ENCODE measurements around the gene DIPK1A.
"Not testable (repeated sequence)": the region's sequence is repeated elsewhere in the genome, so short reads cannot be mapped to it uniquely, and the experiment has no call there.

The DIPK1A gene

GRCh38 chr1:92901699-92902405, 59.4 kb downstream of the DIPK1A start:
- DNase-seq (ENCODE audit: extremely low read depth, insufficient read length), result no peak
- TF ChIP-seq CTCF (IDR thresholded peaks at IDR 0.05; ENCODE audit: insufficient read depth, low read length, poor library complexity, severe bottlenecking), result no peak
- H3K27me3 ChIP-seq (replicated peaks; ENCODE audit: control insufficient read depth, insufficient read depth, low read length), result no peaks in the 10 kb centered on the region
- no peak overlapping the region for H3K4me3 ChIP-seq (replicated peaks; ENCODE audit: low read depth, low read length)
- H3K36me3 ChIP-seq (ENCODE audit: control insufficient read depth, insufficient read depth, low read length), result no peaks in the 10 kb centered on the region; the same call in 1 of the 2 replicates

- no peak overlapping the region for H3K4me3 ChIP-seq (replicated peaks; ENCODE audit: low read depth, low read length)
- H3K36me3 ChIP-seq (ENCODE audit: control insufficient read depth, insufficient read depth, low read length), result no peaks in the 10 kb centered on the region; the same call in 1 of the 2 replicates
- TF ChIP-seq CTCF (IDR thresholded peaks at IDR 0.05; ENCODE audit: insufficient read depth, low read length, poor library complexity, severe bottlenecking), result no peak
- no peaks in the 10 kb centered on the region for H3K27me3 ChIP-seq (replicated peaks; ENCODE audit: control insufficient read depth, insufficient read depth, low read length)
- no peak for DNase-seq (ENCODE audit: extremely low read depth, insufficient read length)
Measured at GRCh38 chr1:92901126-92901525, 60.1 kb downstream of the DIPK1A start.

GRCh38 chr1:92900539-92900938, 60.7 kb downstream of the DIPK1A start:
- no peaks in the 10 kb centered on the region for H3K27me3 ChIP-seq (replicated peaks; ENCODE audit: control insufficient read depth, insufficient read depth, low read length)
- TF ChIP-seq CTCF (IDR thresholded peaks at IDR 0.05; ENCODE audit: insufficient read depth, low read length, poor library complexity, severe bottlenecking), result no peak
- H3K36me3 ChIP-seq (ENCODE audit: control insufficient read depth, insufficient read depth, low read length), result no peaks in the 10 kb centered on the region; the same call in 1 of the 2 replicates
- no peak overlapping the region for H3K4me3 ChIP-seq (replicated peaks; ENCODE audit: low read depth, low read length)
- DNase-seq (ENCODE audit: extremely low read depth, insufficient read length), result no peak

- H3K36me3 ChIP-seq (ENCODE audit: control insufficient read depth, insufficient read depth, low read length), result no peaks in the 10 kb centered on the region; the same call in 1 of the 2 replicates
- DNase-seq (ENCODE audit: extremely low read depth, insufficient read length), result no peak
- H3K4me3 ChIP-seq (replicated peaks; ENCODE audit: low read depth, low read length), result no peak overlapping the region
- H3K27me3 ChIP-seq (replicated peaks; ENCODE audit: control insufficient read depth, insufficient read depth, low read length), result no peaks in the 10 kb centered on the region
- TF ChIP-seq CTCF (IDR thresholded peaks at IDR 0.05; ENCODE audit: insufficient read depth, low read length, poor library complexity, severe bottlenecking), result no peak
Measured at GRCh38 chr1:92899780-92900179, 61.5 kb downstream of the DIPK1A start.

GRCh38 chr1:92898053-92898452, 63.2 kb downstream of the DIPK1A start:
- H3K36me3 ChIP-seq (ENCODE audit: control insufficient read depth, insufficient read depth, low read length); DNase-seq (ENCODE audit: extremely low read depth, insufficient read length); H3K4me3 ChIP-seq (replicated peaks; ENCODE audit: low read depth, low read length); H3K27me3 ChIP-seq (replicated peaks; ENCODE audit: control insufficient read depth, insufficient read depth, low read length): not testable (repeated sequence)

GRCh38 chr1:92887465-92887864, 73.8 kb downstream of the DIPK1A start:
- no peaks in the 10 kb centered on the region for H3K27me3 ChIP-seq (replicated peaks; ENCODE audit: control insufficient read depth, insufficient read depth, low read length)
- no peaks in the 10 kb centered on the region for H3K36me3 ChIP-seq (ENCODE audit: control insufficient read depth, insufficient read depth, low read length)
- no peak for DNase-seq (ENCODE audit: extremely low read depth, insufficient read length)
- no peak overlapping the region for H3K4me3 ChIP-seq (replicated peaks; ENCODE audit: low read depth, low read length)
- TF ChIP-seq CTCF (IDR thresholded peaks at IDR 0.05; ENCODE audit: insufficient read depth, low read length, poor library complexity, severe bottlenecking), result no peak
